LNCaP clone FGC (cell line): ENCODE results near the gene FKBP10.
A peak's percentile ranks its signal among the peaks of the same experiment; 100 is the strongest.

Experiments
- DNase-seq: peaks from one replicate; pipeline ENCODE4 v3.0.0-alpha.2; 2011; ENCODE audit warnings: low read depth
- H3K4me3 ChIP-seq: 2 replicates; pipeline ENCODE4 v1.5.1; 2011; ENCODE audit warnings: mild to moderate bottlenecking, low read depth, low read length, control low read depth
- TF ChIP-seq, protein P1 (sequence below): IDR thresholded peaks from 2 replicates; pipeline ENCODE4 v1.5.1; 2012; ENCODE audit warnings: mild to moderate bottlenecking; ENCODE audit not compliant: control insufficient read depth, insufficient read depth; ENCODE audit errors: extremely low read depth

FKBP10 gene

GRCh38 chr17:41811549-41812380, 1.0 kb upstream of the FKBP10 start, which contains the start of gene P3H4:
TSS of gene P3H4 (minus strand) at chr17:41811949. CDS start at chr17:41811915, 34 bp downstream.
- DNase-seq, result peak; percentile 57
- TF ChIP-seq, protein P1, sequence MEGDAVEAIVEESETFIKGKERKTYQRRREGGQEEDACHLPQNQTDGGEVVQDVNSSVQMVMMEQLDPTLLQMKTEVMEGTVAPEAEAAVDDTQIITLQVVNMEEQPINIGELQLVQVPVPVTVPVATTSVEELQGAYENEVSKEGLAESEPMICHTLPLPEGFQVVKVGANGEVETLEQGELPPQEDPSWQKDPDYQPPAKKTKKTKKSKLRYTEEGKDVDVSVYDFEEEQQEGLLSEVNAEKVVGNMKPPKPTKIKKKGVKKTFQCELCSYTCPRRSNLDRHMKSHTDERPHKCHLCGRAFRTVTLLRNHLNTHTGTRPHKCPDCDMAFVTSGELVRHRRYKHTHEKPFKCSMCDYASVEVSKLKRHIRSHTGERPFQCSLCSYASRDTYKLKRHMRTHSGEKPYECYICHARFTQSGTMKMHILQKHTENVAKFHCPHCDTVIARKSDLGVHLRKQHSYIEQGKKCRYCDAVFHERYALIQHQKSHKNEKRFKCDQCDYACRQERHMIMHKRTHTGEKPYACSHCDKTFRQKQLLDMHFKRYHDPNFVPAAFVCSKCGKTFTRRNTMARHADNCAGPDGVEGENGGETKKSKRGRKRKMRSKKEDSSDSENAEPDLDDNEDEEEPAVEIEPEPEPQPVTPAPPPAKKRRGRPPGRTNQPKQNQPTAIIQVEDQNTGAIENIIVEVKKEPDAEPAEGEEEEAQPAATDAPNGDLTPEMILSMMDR, result peak; percentile 78
- H3K4me3 ChIP-seq, result peak within 1 kb of the TSS; percentile 68

- H3K4me3 ChIP-seq, result peak overlapping the region; percentile 68
- DNase-seq, result no peak
- TF ChIP-seq, protein P1, result no peak
These were observed 412 bp downstream of the FKBP10 start for GRCh38 chr17:41813152-41813680.

DNA sequence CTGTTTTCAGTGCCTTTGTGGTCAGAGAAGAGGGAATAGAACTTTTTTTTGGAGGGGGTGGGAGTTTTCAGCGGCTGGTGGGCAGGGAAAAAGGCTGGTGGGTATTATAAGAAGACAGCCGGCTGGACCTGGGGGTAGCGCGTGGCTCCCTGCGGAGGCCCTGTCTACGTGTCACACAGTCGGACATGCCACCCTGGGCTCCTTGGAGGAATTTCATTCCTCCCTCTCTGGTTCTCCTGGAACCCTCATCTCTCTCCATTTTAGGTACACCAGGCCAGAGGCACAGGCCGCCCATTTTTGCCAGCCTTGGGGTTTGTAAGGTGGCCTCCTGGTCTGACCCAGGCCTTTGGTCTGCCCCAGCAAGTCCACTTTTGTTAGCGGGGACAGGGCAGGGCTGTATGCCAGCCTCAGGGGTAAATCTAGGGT, 908 bp downstream of the FKBP10 start:
- TF ChIP-seq, protein P1, result no peak
- peak overlapping the region; percentile 68 for H3K4me3 ChIP-seq
- DNase-seq, result no peak

GRCh38 chr17:41814195-41814594, 1.4 kb downstream of the FKBP10 start:
- TF ChIP-seq, protein P1, result no peak
- DNase-seq, result no peak
- H3K4me3 ChIP-seq, result peak overlapping the region; percentile 68

DNA sequence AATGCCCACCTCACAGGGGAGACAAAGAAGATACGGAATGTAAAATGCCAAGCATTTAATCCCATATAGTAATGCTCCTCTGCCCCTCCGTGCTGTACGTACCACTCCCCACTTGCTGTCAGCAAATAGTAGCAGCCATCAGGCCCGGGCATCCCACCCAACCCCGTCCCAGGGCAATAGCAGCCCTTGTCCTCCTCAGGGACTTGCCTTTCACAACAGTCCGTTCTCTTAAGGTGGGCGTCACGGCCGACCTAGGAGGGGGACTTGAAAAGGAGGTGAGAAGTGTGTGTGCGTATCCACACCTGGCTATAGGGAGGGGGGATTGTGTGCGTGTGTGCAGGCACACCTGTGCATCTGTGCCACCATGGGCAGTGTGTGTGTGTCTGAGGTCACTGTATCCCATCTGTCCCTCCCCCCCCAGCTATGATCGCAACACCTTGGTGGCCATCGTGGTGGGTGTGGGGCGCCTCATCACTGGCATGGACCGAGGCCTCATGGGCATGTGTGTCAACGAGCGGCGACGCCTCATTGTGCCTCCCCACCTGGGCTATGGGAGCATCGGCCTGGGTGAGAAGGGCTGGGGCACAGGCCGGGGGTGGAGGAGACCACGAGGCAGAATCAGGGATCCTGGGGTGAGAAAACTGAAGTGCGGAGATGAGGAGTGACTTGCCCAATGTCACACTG, 4.0 kb downstream of the FKBP10 start:
- DNase-seq, result no peak
- H3K4me3 ChIP-seq, result no peak overlapping the region
- TF ChIP-seq, protein P1, result no peak

GRCh38 chr17:41818024-41818423, 5.2 kb downstream of the FKBP10 start:
- H3K4me3 ChIP-seq, result no peak overlapping the region
- no peak for DNase-seq
- TF ChIP-seq, protein P1, result no peak
